ENCODE results near the gene KLHL8. TPM values are rescaled to one million over a fixed set of nuclear protein-coding genes. Genes with fewer than 3 reads are reported as not detected.

KLHL8 gene
- total RNA-seq, 1 donor from 2014 or later: 11.5 TPM

DNA sequence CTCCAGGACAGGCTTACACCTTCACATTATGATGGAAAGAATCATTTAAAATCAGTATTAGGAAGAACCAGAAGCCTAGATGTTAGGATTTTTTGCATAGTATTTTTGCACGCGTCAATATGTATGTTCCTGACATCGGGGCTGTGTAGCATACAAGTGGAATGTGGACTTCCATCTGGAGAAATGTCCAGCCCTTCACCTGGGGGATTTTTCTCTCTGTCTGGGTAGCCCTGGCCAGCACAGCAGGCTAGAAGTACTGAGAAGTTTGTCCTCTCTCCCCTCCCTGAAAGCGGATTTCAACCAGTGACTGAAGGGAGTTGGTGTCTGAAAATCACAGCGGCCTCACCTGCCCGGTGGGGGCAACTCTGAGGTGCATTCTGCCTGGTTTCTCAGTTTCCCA, 10.4 kb upstream of the KLHL8 start:
- H3K9me3 Mint-ChIP-seq (ENCODE audit: unreplicated experiment): no peaks in the 10 kb centered on the region
- H3K27me3 Mint-ChIP-seq (ENCODE audit: unreplicated experiment): peaks cover 26% of the 10 kb centered on the region
- TF ChIP-seq, protein P1, sequence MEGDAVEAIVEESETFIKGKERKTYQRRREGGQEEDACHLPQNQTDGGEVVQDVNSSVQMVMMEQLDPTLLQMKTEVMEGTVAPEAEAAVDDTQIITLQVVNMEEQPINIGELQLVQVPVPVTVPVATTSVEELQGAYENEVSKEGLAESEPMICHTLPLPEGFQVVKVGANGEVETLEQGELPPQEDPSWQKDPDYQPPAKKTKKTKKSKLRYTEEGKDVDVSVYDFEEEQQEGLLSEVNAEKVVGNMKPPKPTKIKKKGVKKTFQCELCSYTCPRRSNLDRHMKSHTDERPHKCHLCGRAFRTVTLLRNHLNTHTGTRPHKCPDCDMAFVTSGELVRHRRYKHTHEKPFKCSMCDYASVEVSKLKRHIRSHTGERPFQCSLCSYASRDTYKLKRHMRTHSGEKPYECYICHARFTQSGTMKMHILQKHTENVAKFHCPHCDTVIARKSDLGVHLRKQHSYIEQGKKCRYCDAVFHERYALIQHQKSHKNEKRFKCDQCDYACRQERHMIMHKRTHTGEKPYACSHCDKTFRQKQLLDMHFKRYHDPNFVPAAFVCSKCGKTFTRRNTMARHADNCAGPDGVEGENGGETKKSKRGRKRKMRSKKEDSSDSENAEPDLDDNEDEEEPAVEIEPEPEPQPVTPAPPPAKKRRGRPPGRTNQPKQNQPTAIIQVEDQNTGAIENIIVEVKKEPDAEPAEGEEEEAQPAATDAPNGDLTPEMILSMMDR (IDR thresholded peaks at IDR 0.05): no peak
- no peak overlapping the region for H3K27ac Mint-ChIP-seq (ENCODE audit: unreplicated experiment)
- DNase-seq (ENCODE audit: extremely low spot score, unreplicated experiment): no peak
- no peaks in the 10 kb centered on the region for H3K36me3 Mint-ChIP-seq (ENCODE audit: unreplicated experiment)
- H3K4me3 Mint-ChIP-seq (ENCODE audit: unreplicated experiment): no peak overlapping the region
- H3K4me1 Mint-ChIP-seq (ENCODE audit: unreplicated experiment): peaks cover 4% of the 10 kb centered on the region

DNA sequence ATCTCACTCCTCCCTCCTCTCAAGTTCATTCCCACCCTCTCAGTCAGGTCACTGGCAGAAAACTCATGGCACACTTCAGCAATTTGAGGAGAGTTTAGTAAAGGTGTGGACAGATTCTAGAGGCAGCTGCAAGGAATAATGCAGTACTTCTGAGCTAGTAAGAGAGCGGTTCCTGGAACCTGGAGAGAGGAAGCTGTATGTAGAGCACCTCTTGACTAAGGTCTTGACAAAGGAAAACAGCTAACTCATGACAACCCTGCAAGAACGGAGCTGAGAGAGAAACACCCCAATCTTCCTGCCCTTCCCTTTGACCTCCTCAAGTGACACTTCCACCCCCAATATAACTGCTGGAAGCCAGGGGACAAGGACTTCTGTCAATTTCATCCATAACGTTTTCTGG, 9.6 kb upstream of the KLHL8 start:
- Mint-ChIP-seq H3K36me3 (ENCODE audit: unreplicated experiment) (no peaks in the 10 kb centered on the region), H3K27me3 (ENCODE audit: unreplicated experiment) (peaks cover 26% of the 10 kb centered on the region), H3K9me3 (ENCODE audit: unreplicated experiment) (no peaks in the 10 kb centered on the region), H3K27ac (ENCODE audit: unreplicated experiment) (no peak overlapping the region), H3K4me1 (ENCODE audit: unreplicated experiment) (no peaks in the 10 kb centered on the region), H3K4me3 (ENCODE audit: unreplicated experiment) (no peak overlapping the region)
- TF ChIP-seq, protein P1 (IDR thresholded peaks at IDR 0.05): no peak
- no peak for DNase-seq (ENCODE audit: extremely low spot score, unreplicated experiment)

DNA sequence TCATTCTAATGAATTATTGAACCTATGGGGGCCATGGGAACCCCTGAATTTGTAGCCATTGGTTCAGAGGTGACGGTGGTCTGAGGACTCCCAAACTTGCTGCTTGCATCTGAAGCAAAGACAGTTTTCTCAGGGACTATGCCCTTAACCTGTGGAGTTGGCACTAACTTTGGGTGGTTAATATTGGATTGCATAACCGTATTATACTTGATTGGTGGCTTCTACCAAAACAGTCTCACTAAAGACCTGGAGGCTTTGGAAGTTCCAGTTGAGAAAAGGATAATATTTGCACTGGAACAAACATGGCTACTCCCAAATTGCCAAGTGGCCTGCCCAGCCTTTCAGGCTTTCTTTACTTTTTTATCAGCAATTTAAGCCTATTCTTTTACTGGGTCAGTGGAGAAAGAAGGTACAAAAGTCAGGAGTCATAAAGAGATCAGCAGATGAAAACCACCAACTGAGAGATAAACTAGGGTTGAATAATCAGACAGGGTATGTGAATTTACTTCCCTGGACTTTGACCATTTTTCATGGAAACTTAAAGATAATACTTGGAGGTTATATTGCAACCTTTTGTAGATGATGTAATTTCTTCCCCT, 7.9 kb upstream of the KLHL8 start:
- no peaks in the 10 kb centered on the region for H3K4me1 Mint-ChIP-seq (ENCODE audit: unreplicated experiment)
- no peaks in the 10 kb centered on the region for H3K36me3 Mint-ChIP-seq (ENCODE audit: unreplicated experiment)
- H3K27ac Mint-ChIP-seq (ENCODE audit: unreplicated experiment): no peak overlapping the region
- H3K27me3 Mint-ChIP-seq (ENCODE audit: unreplicated experiment): peaks cover 26% of the 10 kb centered on the region
- no peak overlapping the region for H3K4me3 Mint-ChIP-seq (ENCODE audit: unreplicated experiment)
- TF ChIP-seq, protein P1 (IDR thresholded peaks at IDR 0.05): no peak
- H3K9me3 Mint-ChIP-seq (ENCODE audit: unreplicated experiment): no peaks in the 10 kb centered on the region
- no peak for DNase-seq (ENCODE audit: extremely low spot score, unreplicated experiment)

DNA sequence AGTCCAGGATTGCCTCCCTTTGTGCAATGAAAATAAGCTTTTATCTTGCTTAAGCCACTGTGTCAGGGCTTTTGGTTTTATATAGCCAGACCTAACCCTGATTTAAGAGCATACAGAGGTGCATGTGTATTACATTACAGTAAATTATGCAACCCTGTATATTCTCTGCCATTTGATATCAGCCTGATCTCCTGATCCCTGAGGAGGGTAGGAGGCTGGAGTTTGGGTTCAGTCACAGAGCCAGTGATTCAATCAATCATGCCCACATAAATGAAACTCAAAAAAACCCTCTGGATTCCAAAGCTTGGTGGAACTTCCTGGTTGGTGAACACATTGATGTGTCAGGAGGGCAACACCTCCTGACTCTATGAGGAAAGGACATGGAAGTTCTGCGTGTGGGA, 7.3 kb upstream of the KLHL8 start:
- Mint-ChIP-seq H3K4me3 (ENCODE audit: unreplicated experiment) (no peak overlapping the region), H3K27me3 (ENCODE audit: unreplicated experiment) (peaks cover 26% of the 10 kb centered on the region), H3K4me1 (ENCODE audit: unreplicated experiment) (no peaks in the 10 kb centered on the region)

DNA sequence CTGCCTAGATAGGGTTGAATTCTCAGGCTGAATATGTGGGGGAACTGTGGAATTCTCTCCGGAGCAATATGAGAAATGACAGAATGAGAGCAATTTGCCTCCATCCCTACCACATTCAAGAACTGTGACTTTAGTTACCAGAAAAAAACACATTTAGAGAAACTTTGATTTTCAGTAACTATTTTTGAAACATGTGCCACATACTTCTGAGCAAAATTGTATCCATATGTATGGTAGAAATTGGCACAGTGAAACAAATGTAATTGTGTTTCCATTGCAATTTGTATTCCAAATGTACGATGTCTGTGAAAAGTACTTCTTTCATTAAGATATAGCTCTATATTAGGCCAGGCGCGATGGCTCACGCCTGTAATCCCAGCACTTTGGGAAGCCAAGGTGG, 5.5 kb upstream of the KLHL8 start:
- Mint-ChIP-seq H3K4me1 (ENCODE audit: unreplicated experiment) (no peaks in the 10 kb centered on the region), H3K27ac (ENCODE audit: unreplicated experiment) (no peak overlapping the region), H3K27me3 (ENCODE audit: unreplicated experiment) (peaks cover 13% of the 10 kb centered on the region), H3K9me3 (ENCODE audit: unreplicated experiment) (no peaks in the 10 kb centered on the region), H3K36me3 (ENCODE audit: unreplicated experiment) (no peaks in the 10 kb centered on the region), H3K4me3 (ENCODE audit: unreplicated experiment) (no peak overlapping the region)
- DNase-seq (ENCODE audit: extremely low spot score, unreplicated experiment): no peak
- TF ChIP-seq, protein P1 (IDR thresholded peaks at IDR 0.05): no peak

More for the DNA sequence above, 7.3 kb upstream of the KLHL8 start:
- Mint-ChIP-seq H3K36me3 (ENCODE audit: unreplicated experiment) (no peaks in the 10 kb centered on the region), H3K9me3 (ENCODE audit: unreplicated experiment) (no peaks in the 10 kb centered on the region), H3K27ac (ENCODE audit: unreplicated experiment) (no peak overlapping the region)
- TF ChIP-seq, protein P1 (IDR thresholded peaks at IDR 0.05): no peak
- no peak for DNase-seq (ENCODE audit: extremely low spot score, unreplicated experiment)
